CD4-positive, alpha-beta T cell treated with Interleukin-1 beta for 1 hour (primary cell): ENCODE measurements around the gene KRT34.
"Not testable (repeated sequence)": the region's sequence is repeated elsewhere in the genome, so short reads cannot be mapped to it uniquely, and the experiment has no call there.

Experiments
- DNase-seq, 2 donors: peaks; one replicate each; pipeline ENCODE4 v3.0.0-alpha.2; 2020 to 2022

The KRT34 gene

DNA sequence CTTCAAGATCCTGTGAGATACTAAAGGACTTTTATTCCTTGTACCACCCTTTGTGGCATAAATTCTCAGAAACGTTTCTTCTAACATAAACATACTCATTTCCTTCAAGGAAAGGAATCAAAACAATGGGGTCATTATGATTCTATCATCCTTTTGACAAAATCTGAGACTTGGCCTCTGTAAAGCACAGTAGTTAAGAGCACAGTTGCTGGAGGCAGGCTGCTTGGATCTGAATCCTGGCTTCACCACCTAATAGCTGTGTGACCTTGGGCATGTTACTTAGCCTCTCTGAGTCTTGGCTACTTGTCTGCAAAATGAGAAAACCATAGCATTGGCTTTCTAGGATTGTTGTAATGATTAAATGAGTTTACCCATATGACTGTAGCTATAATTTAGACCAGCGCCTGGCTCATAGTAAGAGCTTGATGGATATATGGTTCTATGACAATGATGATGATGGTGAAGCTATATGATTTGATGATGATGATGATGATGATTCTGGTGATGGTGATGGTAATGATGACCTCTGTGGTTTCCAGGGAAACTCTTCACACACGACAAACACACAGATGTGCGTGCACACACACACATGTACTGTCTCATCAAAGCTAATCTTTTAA, 21.4 kb upstream of the KRT34 start:
- DNase-seq, result no peak

DNA sequence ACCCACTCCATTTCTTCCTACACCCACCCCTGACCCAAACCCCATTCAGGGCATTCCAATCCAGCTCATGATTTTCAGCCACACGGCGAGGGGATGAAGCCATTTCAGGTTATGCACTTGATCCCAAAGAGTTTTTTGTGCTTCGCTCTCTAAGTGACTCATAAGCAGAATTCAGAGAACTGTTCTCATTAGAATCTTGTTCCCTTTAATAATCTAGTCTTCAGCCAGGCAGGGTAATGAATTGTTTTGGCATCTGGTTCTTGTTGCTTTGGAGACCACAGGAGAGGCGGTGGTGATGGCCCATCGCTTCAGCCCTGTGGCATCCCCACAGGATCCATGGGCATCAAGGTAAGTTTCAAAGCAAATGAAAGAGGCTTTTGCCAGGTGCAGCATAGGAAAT, 20.1 kb upstream of the KRT34 start:
- DNase-seq, result no peak

DNA sequence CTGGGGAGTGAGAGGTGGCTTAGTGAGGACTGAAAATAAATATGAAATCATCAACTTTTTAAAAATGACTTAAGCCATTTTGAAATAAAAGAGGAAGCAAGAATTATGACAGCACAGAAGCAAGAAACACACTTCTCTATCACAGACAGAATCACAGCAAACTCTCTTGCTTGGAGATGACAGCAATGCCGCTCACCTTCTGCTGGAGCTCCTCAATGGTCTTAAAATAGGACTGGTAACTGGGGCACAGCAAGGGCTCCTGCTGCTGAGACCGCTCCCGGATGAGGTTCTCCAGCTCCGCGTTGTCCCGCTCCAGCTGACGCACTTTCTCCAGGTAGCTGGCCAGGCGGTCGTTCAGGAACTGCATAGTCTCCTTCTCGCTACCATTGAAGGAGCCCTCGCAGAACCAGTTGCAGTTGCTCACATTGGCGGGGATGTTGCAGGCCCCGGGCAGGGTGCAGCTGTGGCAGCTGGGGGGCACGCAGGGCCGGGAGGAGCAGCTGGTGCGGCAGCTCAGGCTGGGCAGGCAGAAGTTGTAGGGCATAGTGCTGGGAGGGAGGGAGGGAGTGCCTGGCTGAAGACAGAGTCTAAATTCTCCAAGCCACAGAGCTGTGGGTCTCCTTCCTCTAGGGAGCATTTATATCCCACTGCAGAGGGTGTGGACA, 15.0 kb upstream of the KRT34 start, which contains the start of gene KRT31:
TSS of gene KRT31 (minus strand) at position 613 of the 665 bp plus-strand sequence. CDS start at position 544, 69 bp downstream.
- no peak for DNase-seq

DNA sequence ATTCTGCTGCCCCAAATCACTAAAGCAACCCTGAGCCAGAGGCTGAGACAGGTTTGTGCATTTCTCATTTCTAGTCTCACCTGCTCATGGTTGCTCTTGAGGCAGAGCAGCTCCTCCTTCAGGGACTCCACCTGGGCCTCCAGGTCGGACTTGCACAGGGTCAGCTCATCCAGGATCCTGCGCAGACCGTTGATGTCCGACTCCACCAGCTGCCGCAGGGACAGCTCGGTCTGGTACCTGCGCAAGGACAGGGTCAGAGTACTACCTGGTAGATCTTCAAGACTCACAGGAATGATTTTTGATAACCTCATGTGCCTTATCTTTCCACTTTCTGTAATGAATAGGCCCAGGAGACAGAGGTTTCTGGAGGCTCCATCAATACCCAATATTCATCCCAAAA, 14.2 kb upstream of the KRT34 start:
- no peak for DNase-seq

DNA sequence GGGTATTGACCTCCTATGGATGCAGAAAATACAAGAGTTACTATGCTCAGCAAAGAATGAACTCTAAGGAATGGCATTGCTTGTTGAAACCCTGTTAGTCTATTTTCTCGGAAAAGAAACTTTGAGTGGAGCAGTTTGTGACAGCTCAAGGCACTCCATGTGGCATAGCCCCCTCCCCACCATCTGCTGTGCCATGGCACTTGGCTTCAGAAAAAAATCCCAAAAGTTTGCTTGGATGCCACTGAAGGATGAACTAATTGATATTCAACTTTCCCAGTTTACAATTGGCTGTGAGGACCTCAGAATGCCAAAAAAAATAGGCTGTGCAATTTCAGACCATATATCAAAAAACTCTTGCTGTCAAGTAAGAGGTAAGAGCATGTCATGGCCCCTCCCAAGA, 13.5 kb upstream of the KRT34 start:
- DNase-seq, result no peak

DNA sequence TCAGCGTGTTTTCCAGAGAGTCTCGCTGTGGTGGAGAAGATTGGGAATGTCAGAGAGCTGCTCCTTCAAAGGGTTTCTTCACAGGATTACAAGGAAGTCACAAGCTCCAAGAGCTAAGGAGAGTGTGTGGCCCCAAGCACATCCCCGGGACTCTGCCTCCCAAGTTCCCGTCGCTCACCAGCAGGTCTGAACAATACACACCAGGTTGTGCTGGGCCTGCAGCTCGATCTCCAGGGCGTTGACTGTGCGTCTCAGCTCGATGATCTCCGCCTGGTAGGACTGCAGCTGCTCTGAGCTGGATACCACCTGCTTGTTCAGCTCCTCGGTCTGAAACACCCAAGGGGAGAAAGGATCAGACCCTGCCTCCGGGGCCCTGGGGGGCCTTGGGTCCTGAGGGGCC, 12.9 kb upstream of the KRT34 start:
- DNase-seq, result not testable (repeated sequence)

DNA sequence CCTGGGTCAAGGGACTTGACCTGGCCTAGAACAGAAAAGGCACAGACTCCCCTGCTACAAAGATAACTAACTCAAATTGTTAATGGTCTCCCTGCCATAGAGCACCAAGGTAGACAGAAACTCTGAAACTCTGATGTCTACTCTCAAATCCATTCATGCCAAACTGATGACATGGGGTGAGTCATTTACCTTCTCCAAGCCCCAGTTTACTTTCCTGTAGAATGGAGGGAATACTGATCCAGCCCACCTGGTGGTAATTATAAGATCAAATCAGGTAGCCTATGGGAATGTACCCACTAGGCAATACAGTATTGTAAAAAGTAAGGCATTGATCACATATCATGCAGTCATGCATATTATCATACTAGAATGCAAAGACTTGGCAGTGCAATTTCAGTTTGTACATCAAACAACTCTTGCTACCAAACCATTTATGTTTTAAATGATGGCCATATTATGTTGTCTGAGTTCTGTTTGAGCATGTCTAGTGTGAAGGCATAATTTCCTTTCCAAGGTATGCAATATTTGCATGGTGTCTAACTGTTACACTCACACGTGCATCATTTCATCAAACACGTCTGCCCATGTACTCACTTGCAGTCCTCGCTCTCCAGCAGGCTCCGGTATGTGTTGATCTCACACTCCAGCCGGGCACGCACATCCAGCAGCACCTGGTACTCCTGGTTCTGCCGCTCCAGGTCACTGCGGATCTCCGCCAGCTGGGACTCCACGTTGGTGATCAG, 12.3 kb upstream of the KRT34 start:
- DNase-seq, result no peak

DNA sequence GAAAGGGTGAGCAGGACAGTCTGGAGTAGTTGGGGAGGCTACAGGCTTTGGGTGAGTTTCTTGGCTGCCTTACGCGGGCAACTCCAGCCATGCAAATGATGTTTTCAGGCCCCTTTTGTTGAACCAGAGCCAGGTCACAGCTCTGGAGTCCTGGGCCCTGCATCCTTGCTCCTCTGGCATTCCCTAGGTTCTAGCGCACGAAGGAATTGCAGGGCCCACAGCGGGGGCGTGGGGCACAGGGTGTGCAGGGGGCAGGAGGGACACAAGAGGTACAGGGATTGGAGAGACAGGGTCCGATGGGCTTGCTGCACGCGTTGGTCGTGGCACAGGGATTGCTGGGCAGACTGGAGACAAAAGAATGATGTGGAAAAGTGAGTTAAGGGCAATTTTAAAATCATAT, 11.7 kb upstream of the KRT34 start:
- no peak for DNase-seq

DNA sequence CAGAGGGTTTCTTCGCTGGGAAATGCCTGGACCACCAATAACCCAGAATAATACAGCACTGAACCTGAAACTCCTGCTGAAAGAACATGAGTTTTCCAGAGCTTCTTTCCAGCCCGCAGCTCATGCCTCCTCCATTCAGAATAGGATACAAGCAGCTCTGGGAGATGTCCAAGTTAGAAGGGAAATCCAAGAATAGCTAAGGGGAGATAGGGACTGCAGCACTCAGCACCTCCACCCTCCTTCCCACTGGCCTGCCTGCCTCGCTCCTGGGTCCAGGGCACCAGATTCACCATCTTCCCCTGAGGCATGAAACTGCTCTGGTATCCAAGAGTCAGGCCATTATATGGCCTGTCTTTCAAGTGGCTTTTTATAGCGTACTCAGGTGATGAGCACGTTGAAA, 11.2 kb upstream of the KRT34 start:
- no peak for DNase-seq

DNA sequence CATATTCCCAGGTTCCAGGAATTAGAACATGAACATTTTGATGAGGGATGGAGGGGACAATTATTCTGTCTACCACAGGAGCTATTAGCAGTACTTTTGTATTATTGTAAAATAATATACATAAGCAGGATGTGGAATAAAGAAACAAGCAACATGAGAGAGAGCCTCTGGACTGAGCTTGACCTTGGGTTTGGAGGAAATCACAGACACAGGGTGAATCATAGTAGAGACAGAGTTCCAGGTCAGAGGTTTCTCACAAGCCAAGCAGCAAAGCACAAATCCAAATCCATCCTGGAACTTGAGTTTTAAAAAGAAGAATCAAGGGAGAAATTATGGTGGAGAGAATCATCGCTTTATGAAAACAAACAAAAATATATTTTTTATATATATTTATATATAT, 10.2 kb upstream of the KRT34 start:
- no peak for DNase-seq

DNA sequence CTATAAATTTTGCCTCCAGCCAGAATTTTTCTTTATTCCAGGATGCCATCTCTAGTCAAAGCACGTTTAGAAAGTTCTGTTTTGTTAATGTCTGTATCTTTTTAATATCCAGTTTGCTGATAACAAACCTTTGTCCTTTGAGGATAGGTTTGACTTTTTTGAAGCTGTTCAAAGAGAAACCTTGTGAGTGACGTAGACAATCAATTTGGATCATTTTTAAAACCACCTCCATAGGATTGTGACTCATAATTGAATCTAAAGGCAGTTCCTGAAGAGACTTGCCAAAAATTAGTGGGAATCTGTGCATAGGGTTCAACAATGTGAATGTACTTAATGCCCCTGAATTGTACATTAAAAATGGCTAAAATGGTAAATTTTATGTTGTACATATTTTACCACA, 9.4 kb upstream of the KRT34 start:
- no peak for DNase-seq

DNA sequence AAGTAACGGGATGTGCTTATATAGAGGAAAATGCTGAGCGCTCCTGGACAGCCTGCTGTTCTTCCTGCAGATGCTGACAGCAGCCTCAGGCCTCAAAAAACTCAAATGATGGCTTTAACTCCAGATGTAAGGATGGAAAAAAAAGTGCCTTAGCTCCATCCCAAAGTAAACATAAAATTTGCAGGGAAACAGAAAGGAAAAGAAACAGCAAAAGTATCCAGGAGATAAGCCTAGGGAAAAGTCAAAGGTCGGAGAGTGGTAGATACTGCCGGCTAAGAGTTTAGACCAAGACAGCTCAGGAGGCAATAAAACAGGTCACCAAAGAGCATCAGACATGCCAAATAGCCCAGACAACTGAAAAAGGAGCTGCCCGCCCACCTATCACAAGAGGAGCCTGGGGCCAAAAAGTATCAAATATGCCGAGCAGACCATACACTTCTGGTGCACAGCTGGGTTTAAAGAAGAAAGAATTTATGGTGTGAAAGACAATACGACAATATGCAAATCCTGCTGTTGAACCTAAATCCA, 8.4 kb upstream of the KRT34 start:
- no peak for DNase-seq

DNA sequence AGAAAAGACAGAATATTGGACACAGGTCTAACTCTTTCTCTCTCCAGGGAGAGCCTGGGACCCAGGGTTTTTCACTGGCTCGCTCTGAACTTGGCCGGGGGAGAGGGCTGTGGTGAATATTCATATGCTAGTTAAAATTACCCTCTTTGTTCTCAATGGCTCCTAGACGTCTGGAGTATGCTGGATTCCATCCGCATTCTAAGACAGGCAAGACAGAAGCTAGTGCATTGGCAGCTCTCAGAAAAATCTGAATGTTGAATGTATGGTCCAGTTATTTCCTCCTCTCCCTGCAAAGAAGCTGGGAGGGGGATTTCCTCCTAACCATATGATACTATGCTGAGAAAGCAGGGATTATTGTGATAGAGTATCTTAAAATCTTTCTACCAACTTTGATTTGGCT, 5.6 kb upstream of the KRT34 start:
- DNase-seq, result no peak

DNA sequence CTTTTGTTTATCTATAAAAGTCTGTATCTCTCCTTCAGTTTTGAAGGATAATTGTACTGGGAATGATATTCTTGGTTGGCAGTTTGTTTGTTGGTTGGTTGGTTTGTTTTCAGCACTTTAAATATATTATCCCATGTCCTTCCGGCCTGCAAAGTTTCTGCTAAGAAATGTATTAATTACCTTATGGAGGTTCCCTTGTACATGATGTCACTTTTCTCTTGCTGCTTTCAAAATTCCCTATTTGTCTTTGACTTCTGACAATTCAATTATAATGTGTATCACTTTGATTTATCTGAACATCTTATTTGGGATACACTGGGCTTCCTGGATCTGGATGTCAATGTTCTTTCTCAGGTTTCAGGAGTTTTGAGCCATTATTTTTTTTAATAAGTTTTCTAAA, 4.1 kb upstream of the KRT34 start:
- no peak for DNase-seq

DNA sequence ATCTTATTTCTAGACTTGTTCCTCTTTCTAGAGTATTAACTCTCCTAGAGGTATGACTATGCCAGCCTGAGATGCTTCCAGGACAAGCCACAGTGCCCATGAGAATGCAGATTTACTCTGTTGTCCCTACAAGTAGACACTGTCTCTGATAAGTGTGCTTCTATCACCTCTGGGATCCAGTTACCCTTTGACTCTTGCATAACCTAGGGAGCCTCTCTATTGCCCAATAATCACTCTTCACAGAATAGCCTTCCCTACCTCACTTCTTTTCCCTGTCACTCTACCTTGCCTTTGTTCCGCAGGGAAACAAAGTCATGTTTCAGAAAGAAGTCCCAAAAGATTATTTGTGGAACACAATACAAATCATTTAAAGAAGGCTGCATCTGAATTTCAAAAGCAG, 1.6 kb upstream of the KRT34 start:
- no peak for DNase-seq

DNA sequence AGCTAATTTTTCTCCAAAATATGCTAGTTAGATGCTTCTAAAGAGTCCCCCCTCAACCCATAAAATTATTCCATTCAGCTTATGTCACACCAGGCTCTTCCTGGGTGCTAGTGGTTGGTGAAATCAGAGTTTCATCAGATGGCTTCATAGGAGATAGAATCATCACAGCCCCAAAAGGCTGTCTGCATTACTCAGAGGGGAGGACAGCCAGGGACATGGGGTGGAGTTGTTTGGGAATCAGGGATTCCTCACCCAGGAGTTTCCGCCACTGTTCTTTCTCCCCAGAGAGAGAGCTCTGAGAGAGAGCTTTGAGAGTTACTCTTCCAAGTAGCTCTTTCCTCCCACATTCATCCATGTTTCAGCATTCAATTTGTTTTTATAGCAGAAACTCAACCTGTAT, 288 bp upstream of the KRT34 start:
- no peak for DNase-seq

DNA sequence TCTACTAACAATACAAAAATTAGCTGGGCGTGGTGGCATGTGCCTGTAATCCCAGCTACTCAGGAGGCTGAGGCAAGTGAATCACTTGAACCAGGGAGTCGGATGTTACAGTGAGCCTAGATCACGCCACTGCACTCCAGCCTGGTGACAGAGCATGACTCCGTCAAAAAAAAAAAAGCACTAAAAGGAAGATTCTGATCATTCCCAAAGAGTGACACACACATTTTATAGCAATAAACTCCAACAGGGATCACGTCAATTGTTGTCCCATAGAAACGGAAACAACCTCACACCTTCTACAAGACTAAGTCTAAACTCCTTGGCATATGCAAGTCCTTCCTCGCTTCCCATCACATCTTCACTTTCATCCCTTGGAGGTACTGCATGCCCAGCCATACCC, 2.0 kb downstream of the KRT34 start:
- not testable (repeated sequence) for DNase-seq

DNA sequence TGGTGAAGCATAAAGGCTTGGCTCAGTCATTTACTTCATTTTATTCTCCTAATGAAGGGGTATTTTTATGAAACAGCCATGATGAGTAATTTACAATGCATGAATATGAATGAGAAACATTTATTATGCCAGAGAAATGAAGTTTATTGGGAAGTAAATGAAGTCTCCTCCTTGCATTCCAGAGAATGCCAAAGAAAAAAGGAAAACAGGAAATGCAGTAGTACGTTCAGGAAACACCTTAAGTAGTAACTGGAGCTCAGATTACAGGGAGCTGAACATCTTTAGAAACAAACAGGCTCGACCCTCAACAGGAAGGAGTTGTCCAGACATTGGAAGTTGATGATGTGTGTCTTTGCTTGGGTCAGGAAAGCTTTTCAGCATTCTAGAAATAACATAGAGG, 4.6 kb downstream of the KRT34 start:
- DNase-seq, result no peak

DNA sequence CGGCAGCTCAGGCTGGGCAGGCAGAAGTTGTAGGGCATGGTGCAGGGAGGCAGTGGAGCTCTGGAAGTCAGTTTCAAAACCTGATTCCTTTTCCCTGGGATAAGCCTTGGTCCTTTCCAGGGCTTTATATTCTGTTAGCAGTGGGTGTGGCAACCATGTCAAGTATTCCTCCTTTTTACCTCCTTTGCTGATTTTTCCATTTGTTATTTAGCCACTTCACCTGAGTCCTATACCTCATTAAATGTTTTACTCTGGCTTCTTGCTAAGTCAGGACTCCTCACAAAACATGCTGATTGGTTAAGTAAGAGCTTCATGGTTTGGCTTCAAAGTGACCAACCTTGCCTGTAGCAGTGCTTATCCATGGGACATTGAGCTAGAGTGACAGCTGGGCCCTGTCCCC, 12.4 kb downstream of the KRT34 start, which contains the start of gene KRT33B:
TSS of gene KRT33B (minus strand) at position 101 of the 400 bp plus-strand sequence. CDS start at position 38, 63 bp downstream.
- DNase-seq, result no peak

DNA sequence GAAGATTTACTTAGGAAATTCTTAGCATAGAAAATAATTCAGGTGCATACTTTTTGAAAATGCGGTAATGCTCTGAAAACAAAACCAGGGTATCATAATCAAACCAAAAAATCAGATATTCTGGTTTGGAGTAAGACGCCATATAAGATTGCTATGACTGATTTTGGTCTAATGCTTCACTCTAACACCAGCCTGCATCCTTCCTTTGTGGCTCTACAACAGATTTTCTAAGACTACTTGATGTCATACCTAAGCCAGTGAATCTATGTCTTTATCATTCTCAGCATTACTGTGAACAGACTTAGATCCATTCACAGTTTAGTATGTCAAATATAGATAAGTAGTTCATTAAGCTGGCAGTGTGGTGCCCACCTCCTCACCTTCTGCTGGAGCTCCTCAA, 13.1 kb downstream of the KRT34 start:
- DNase-seq, result no peak

DNA sequence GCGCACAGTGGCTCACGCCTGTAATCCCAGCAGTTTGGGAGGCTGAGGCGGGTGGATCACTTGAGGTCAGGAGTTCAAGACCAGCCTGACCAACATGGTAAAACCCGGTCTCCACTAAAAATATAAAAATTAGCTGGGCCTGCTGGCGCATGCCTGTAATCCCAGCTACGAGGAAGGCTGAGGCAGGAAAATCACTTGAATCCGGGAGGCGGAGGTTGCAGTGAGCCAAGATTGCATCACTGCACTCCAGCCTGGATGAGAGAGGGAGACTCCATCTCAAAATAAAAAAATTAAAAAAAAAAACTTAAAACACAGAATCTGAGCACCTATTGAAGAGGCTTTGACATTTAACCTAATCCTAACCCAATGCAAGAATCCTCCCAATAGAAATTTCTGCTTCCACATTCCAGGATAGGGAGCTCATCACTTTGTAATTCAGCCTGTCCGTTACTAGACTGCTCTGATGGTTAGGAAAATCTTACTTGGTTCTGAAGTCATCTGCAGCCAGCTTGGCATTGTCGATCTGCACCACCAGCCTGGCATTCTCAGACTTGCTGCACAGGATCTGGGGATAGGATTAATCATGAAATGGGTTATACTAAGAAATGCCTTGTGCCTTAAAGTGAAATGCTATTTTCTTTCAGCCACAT, 14.6 kb downstream of the KRT34 start:
- no peak for DNase-seq

DNA sequence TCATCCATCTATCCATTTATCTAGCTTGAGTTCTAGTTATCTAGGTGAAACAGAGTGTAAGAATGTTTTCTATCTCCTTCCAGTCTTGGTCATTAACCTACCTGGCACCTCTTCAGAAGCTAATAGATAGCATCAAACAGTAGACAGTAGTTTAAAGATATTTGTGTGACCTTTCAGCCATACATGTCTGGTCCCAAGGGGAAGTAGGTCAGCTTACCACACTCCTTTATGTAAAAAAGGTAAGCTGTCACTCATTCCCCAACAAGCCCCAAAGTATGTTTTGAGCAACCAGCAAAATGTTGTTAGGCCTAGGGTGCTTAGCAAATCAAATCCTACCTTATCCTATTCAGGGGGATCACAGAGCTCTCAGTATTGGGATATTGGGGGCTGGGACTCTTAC, 16.0 kb downstream of the KRT34 start:
- DNase-seq, result no peak

DNA sequence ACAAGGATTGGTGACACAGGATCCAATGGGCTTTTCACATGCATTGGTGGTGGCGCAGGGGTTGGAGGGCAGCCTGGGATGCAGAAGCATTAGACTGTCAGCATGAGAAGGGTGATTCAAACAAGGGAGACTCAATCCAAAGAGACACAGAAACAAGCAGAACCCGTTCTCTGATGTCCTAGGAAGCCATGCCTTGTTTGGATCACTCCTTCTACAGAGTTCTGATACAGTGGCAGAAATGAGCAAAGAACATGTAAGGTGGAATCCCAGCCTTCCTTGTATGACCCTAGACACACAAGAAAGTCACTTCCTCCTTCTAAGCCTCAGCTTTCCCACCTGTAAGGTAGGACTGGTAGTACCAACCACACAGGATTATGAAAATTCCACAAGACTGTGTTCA, 18.2 kb downstream of the KRT34 start:
- no peak for DNase-seq
